Measurements from ENCODE around the gene MYO10. TPM values are rescaled to one million over a fixed set of nuclear protein-coding genes. Genes with fewer than 3 reads are reported as not detected.
"Not testable (repeated sequence)": the region's sequence is repeated elsewhere in the genome, so short reads cannot be mapped to it uniquely, and the experiment has no call there.

The MYO10 gene
- 10 to 100 TPM in 11 of 12 donors, not detected in 1; 20.3 to 40.0 (median 29.8) TPM for polyA plus RNA-seq (ENCODE audit: insufficient read length in 12 of 12)
- long read RNA-seq, donor 1, partial matches to known transcripts: 49 of 49 reads
- long read RNA-seq, donor 1, other reads (novel, unspliced or antisense): 0 of 49 reads
- long read RNA-seq, donor 2, full-length matches to known transcripts: 1 of 15 reads
- long read RNA-seq, donor 2, partial matches to known transcripts: 14 of 15 reads
- long read RNA-seq, donor 2, other reads (novel, unspliced or antisense): 0 of 15 reads
- long read RNA-seq, donor 3: 0 reads
- long read RNA-seq, donor 4: 0 reads
- long read RNA-seq, donor 5, partial matches to known transcripts: 44 of 44 reads
- long read RNA-seq, donor 5, other reads (novel, unspliced or antisense): 0 of 44 reads
- long read RNA-seq, donor 6: 0 reads
- long read RNA-seq, donor 7: 0 reads
- long read RNA-seq, donor 8, full-length matches to known transcripts: 1 of 33 reads
- long read RNA-seq, donor 8, partial matches to known transcripts: 32 of 33 reads
- long read RNA-seq, donor 8, other reads (novel, unspliced or antisense): 0 of 33 reads
- long read RNA-seq, donor 9, partial matches to known transcripts: 6 of 6 reads
- long read RNA-seq, donor 9, other reads (novel, unspliced or antisense): 0 of 6 reads
- long read RNA-seq, donor 10, partial matches to known transcripts: 14 of 14 reads
- long read RNA-seq, donor 10, other reads (novel, unspliced or antisense): 0 of 14 reads
- long read RNA-seq, donor 11, partial matches to known transcripts: 10 of 10 reads
- long read RNA-seq, donor 11, other reads (novel, unspliced or antisense): 0 of 10 reads

- DNase-seq: peak; percentile 62
Observed at GRCh38 chr5:16936150-16936988, at the start of gene MYO10. Gene MYO10 (minus strand): TSS chr5:16936288. CDS start chr5:16935808, 480 bp downstream.

GRCh38 chr5:16985304-16985703 lies 49.2 kb upstream of the MYO10 start:
- not testable (repeated sequence) for DNase-seq

GRCh38 chr5:16983972-16984371 lies 47.9 kb upstream of the MYO10 start:
- no peak for DNase-seq

GRCh38 chr5:16983022-16983639 lies 47.0 kb upstream of the MYO10 start:
- DNase-seq: no peak

- DNase-seq: no peak
Observed at GRCh38 chr5:16981700-16982099, 45.6 kb upstream of the MYO10 start.

GRCh38 chr5:16980983-16981382 lies 44.9 kb upstream of the MYO10 start:
- no peak for DNase-seq

GRCh38 chr5:16978296-16978695 lies 42.2 kb upstream of the MYO10 start:
- no peak for DNase-seq

GRCh38 chr5:16976625-16977008 lies 40.5 kb upstream of the MYO10 start:
- DNase-seq: no peak

GRCh38 chr5:16975950-16976624 lies 40.0 kb upstream of the MYO10 start:
- DNase-seq: no peak

- DNase-seq: no peak
Observed at GRCh38 chr5:16974981-16975380, 38.9 kb upstream of the MYO10 start.

- no peak for DNase-seq
Observed at GRCh38 chr5:16970826-16971225, 34.7 kb upstream of the MYO10 start.

GRCh38 chr5:16970260-16970659 lies 34.2 kb upstream of the MYO10 start:
- DNase-seq: no peak

GRCh38 chr5:16965581-16965980 lies 29.5 kb upstream of the MYO10 start:
- no peak for DNase-seq

- DNase-seq: no peak
Observed at GRCh38 chr5:16963821-16964220, 27.7 kb upstream of the MYO10 start.

GRCh38 chr5:16961131-16961530 lies 25.0 kb upstream of the MYO10 start:
- no peak for DNase-seq

- DNase-seq: peak; percentile 40
Observed at GRCh38 chr5:16957304-16958196, 21.5 kb upstream of the MYO10 start.

GRCh38 chr5:16953729-16954128 lies 17.6 kb upstream of the MYO10 start:
- no peak for DNase-seq

GRCh38 chr5:16952968-16953671 lies 17.0 kb upstream of the MYO10 start:
- no peak for DNase-seq

GRCh38 chr5:16946725-16947124 lies 10.6 kb upstream of the MYO10 start:
- DNase-seq: no peak

Data from muscle of arm (tissue), 14 donors.